K562 (cell line): ENCODE results near the gene BRD7. TPM values are rescaled to one million over a fixed set of nuclear protein-coding genes. Genes with fewer than 3 reads are reported as not detected.

Experiments
- ATAC-seq: fragments of 200-7000 bp; cut with Tn5 transposase; 3 replicates; pipeline ENCODE4 v1.9.1; 2020; ENCODE audit warnings: moderate library complexity
- BruUV-seq: library from RNA; stranded (reverse); fragments of 400-500 nt; replicated peaks from 2 replicates; lab custom pipeline; 2021; lab: Mats Ljungman, UMichigan
- CTCF ChIA-PET: fragments of 300-600 bp; formaldehyde crosslinking; extraction: SDS; loops from one replicate; lab custom pipeline; 2021; ENCODE audit warnings: low intra/inter-chr PET ratio; lab: Yijun Ruan, JAX
- POLR2A ChIA-PET: fragments of 300-600, 350-650 bp; sonication (Branson Sonifier 250); formaldehyde crosslinking; extraction: SDS; loops from one replicate; lab custom pipeline; 2021; ENCODE audit warnings: antibody characterized with exemption, inconsistent platforms; lab: Yijun Ruan, JAX
- DNase-seq, 4 experiments: peaks; one replicate each; pipeline versions ENCODE4 v3.0.0 to v3.0.0-alpha.2; 2011 to 2018; ENCODE audit warnings: low spot score in 3 of 4, mixed read lengths in 3 of 4; ENCODE audit errors: extremely low read depth in 1 of 4
- FAIRE-seq: peaks from 2 replicates; lab custom pipeline; 2011; peaks lifted over from hg19 to GRCh38; lab: Jason Lieb, UNC
- H2AFZ ChIP-seq: 2 replicates; pipeline ENCODE4 v1.6.0; 2011; ENCODE audit warnings: low read depth, low read length, control low read depth, inconsistent platforms
- H3K27ac ChIP-seq: fragments of 200-600 bp; 3 replicates; pipeline ENCODE4 v1.8.0; 2011; ENCODE audit warnings: low read depth, mild to moderate bottlenecking, control low read depth, inconsistent platforms, low read length, moderate library complexity, mixed read lengths; ENCODE audit errors: extremely low read depth
- H3K27me3 ChIP-seq, 2 experiments: fragments of 300-600 bp in 1 of 2; 2 replicates in 1 of 2; 3 replicates in 1 of 2; pipeline versions ENCODE4 v1.6.0 to v1.8.0; 2011; ENCODE audit warnings: inconsistent platforms in 2 of 2, low read length in 2 of 2, mild to moderate bottlenecking in 1 of 2, mixed read lengths in 1 of 2, moderate library complexity in 1 of 2; ENCODE audit not compliant: control insufficient read depth in 2 of 2, insufficient read depth in 2 of 2
- H3K36me3 ChIP-seq: fragments of 300-600 bp; 3 replicates; pipeline ENCODE4 v1.8.0; 2011; ENCODE audit warnings: mild to moderate bottlenecking, low read length, inconsistent platforms; ENCODE audit not compliant: control insufficient read depth, insufficient read depth
- H3K4me1 ChIP-seq, 2 experiments: fragments of 200-600 bp in 1 of 2; replicated peaks in 1 of 2; 2 replicates in 1 of 2; 3 replicates in 1 of 2; pipeline versions ENCODE4 v1.5.1 to v1.8.0; 2011; ENCODE audit warnings: inconsistent platforms in 2 of 2, low read length in 2 of 2, mild to moderate bottlenecking in 1 of 2, mixed read lengths in 1 of 2, moderate library complexity in 1 of 2; ENCODE audit not compliant: control insufficient read depth in 2 of 2, insufficient read depth in 2 of 2
- H3K4me2 ChIP-seq: 2 replicates; pipeline ENCODE4 v1.6.1; 2011; ENCODE audit warnings: low read length, control low read depth, inconsistent platforms, mixed read lengths; ENCODE audit not compliant: insufficient read depth
- H3K4me3 ChIP-seq: fragments of 200-600 bp; sonication (generic), shearing (Covaris generic); 2 replicates; pipeline ENCODE4 v1.5.1; 2016; ENCODE audit warnings: control low read depth, inconsistent platforms
- H3K79me2 ChIP-seq: fragments of 200-600 bp; 3 replicates; pipeline ENCODE4 v1.8.0; 2011; ENCODE audit warnings: low read length, inconsistent platforms; ENCODE audit not compliant: control insufficient read depth, insufficient read depth
- H3K9ac ChIP-seq, 2 experiments: 2 replicates each; pipeline versions ENCODE4 v1.6.0 to v1.6.1; 2011; ENCODE audit warnings: low read depth in 2 of 2, low read length in 2 of 2, control low read depth in 1 of 2, inconsistent platforms in 1 of 2, mild to moderate bottlenecking in 1 of 2, mixed read lengths in 1 of 2; ENCODE audit not compliant: insufficient read depth in 1 of 2
- H3K9me1 ChIP-seq: one replicate; pipeline ENCODE4 v1.6.0; 2011; ENCODE audit warnings: inconsistent platforms, mild to moderate bottlenecking, low read length, moderate library complexity; ENCODE audit not compliant: control insufficient read depth, insufficient read depth
- H3K9me3 ChIP-seq: replicated peaks from 2 replicates; pipeline ENCODE4 v1.5.1; 2011; ENCODE audit warnings: low read depth, low read length, inconsistent platforms; ENCODE audit not compliant: control insufficient read depth, insufficient read depth
- H4K20me1 ChIP-seq: replicated peaks from 2 replicates; pipeline ENCODE4 v1.6.1; 2011; ENCODE audit warnings: low read length, inconsistent platforms, mixed read lengths; ENCODE audit not compliant: control insufficient read depth, insufficient read depth
- ARID1B ChIP-seq: fragments of 450-650 bp; IDR thresholded peaks from 2 replicates; pipeline ENCODE4 v1.6.1; 2016; ENCODE audit warnings: antibody characterized with exemption, mild to moderate bottlenecking, inconsistent platforms
- ATF1 ChIP-seq, 2 experiments: fragments of 450-650 bp in 1 of 2; IDR thresholded peaks; 2 replicates each; pipeline ENCODE4 v1.6.1; 2016; ENCODE audit warnings: missing compliant biosample characterization in 1 of 2, missing genetic modification characterization in 1 of 2
- CBX3 ChIP-seq, 2 experiments: IDR thresholded peaks; 1 replicate in 1 of 2; 2 replicates in 1 of 2; pipeline ENCODE4 v1.6.1; 2012; ENCODE audit warnings: inconsistent platforms in 2 of 2, low read length in 2 of 2, borderline replicate concordance in 1 of 2, control low read depth in 1 of 2
- CREB1 ChIP-seq, 2 experiments: sonication (generic) in 1 of 2; formaldehyde crosslinking in 1 of 2; IDR thresholded peaks; 2 replicates each; pipeline versions ENCODE4 v1.6.1 to v1.8.0; 2012 to 2022; ENCODE audit warnings: inconsistent platforms in 1 of 2, mild to moderate bottlenecking in 1 of 2, missing genetic modification reagents in 1 of 2, moderate library complexity in 1 of 2
- E4F1 ChIP-seq: fragments of 250-450 bp; sonication (Bioruptor Pico); IDR thresholded peaks from 2 replicates; pipeline ENCODE4 v1.5.0; 2021; ENCODE audit warnings: mild to moderate bottlenecking, borderline replicate concordance
- ETV6 ChIP-seq, 3 experiments: fragments of 150-350 bp in 1 of 3; sonication (generic) in 1 of 3; formaldehyde crosslinking in 1 of 3; IDR thresholded peaks; 2 replicates each; pipeline versions ENCODE4 v1.6.1 to v1.8.0; 2014 to 2022; ENCODE audit warnings: borderline replicate concordance in 2 of 3, low read depth in 2 of 3, antibody characterized with exemption in 1 of 3, low read length in 1 of 3, mild to moderate bottlenecking in 1 of 3, missing genetic modification reagents in 1 of 3
- HNRNPLL ChIP-seq: fragments of 200-400 bp; formaldehyde crosslinking; IDR thresholded peaks from 2 replicates; pipeline ENCODE4 v1.6.1; 2017; ENCODE audit warnings: low read length, low read depth, mild to moderate bottlenecking; ENCODE audit not compliant: poor library complexity, severe bottlenecking
- ID3 ChIP-seq, 2 experiments: fragments of 250-450 bp in 1 of 2; fragments of 450-650 bp in 1 of 2; sonication (Bioruptor Pico) in 1 of 2; IDR thresholded peaks; 2 replicates each; pipeline versions ENCODE4 v1.6.1 to v1.8.0; 2016 to 2021; ENCODE audit warnings: mild to moderate bottlenecking in 2 of 2, moderate library complexity in 2 of 2, missing compliant biosample characterization in 1 of 2, missing genetic modification characterization in 1 of 2
- MECOM ChIP-seq: fragments of 250-450 bp; sonication (Bioruptor Pico); IDR thresholded peaks from 2 replicates; pipeline ENCODE4 v1.8.0; 2022; ENCODE audit warnings: inconsistent platforms
- NFIC ChIP-seq: fragments of 450-650 bp; IDR thresholded peaks from 2 replicates; pipeline ENCODE4 v1.6.1; 2017; ENCODE audit warnings: mild to moderate bottlenecking, inconsistent platforms
- SOX6 ChIP-seq: fragments of 450-650 bp; IDR thresholded peaks from 2 replicates; pipeline ENCODE4 v1.6.1; 2014; ENCODE audit warnings: mild to moderate bottlenecking
- ZEB2 ChIP-seq: fragments of 450-650 bp; IDR thresholded peaks from 2 replicates; pipeline ENCODE4 v1.6.1; 2016
- ZNF3 ChIP-seq: fragments of 250-450 bp; sonication (Bioruptor Pico); IDR thresholded peaks from 2 replicates; pipeline ENCODE4 v1.5.0; 2021; ENCODE audit warnings: mild to moderate bottlenecking, moderate library complexity
- ZNF589 ChIP-seq: fragments of 200-800 bp; sonication (Bioruptor generic); IDR thresholded peaks from 2 replicates; pipeline ENCODE4 v1.6.1; 2016; ENCODE audit warnings: low read depth, missing genetic modification characterization, missing compliant biosample characterization
- WGBS: fragments of 100-300 bp; shearing (Covaris generic); methylation state at CpG from one replicate; pipeline ENCODE4 v1.1.6; 2016; ENCODE audit warnings: low coverage, mixed read lengths; ENCODE audit not compliant: insufficient coverage; ENCODE audit errors: missing lambda C conversion rate; 5-methylcytosine and 5-hydroxymethylcytosine counted together
- in situ Hi-C: fragments of 300-500 bp; cut with MboI; formaldehyde crosslinking; loops from 4 replicates; pipeline ENCODE4 v1.15.0; 2018; ENCODE audit warnings: inconsistent platforms, mixed read lengths
- intact Hi-C: fragments of 100-400 bp; cut with micrococcal nuclease; formaldehyde crosslinking; loops from 2 replicates; pipeline ENCODE4 v1.14.2; 2022
- polyA plus RNA-seq, 8 experiments: library from polyadenylated mRNA; depleted of rRNA in 4 of 8; stranded (reverse) in 5 of 8; unstranded in 3 of 8; fragments of >200 nt; fragmentation: Nextera tagmentation in 2 of 8; fragmentation: Illumina TruSeq in 1 of 8; extraction: Ambion mirVana in 2 of 8; extraction: Trizol in 1 of 8; gene quantifications; 2 replicates each; pipeline versions ENCODE4 v1.2.1 to v1.2.3, GENCODE V29; 2011 to 2014; ENCODE audit warnings: inconsistent platforms in 1 of 8, missing spikeins in 1 of 8
- total RNA-seq, 7 experiments: library from RNA; depleted of rRNA in 6 of 7; stranded (reverse); fragments of >200 nt in 6 of 7; fragmentation: Illumina TruSeq in 2 of 7; extraction: Trizol in 2 of 7; gene quantifications; 2 replicates each; pipeline versions ENCODE4 v1.2.1 to v1.2.3, GENCODE V29; 2011 to 2021; ENCODE audit warnings: low replicate concordance in 1 of 7

Gene BRD7
- total and polyA plus RNA-seq, 9 of the 15 experiments (the other 6 are each of a cell fraction or from before 2014, with no cell fraction given) = 20.6 to 101 (median 68.7) TPM

- TF ChIP-seq ID3 (CRISPR knock-in tag; IDR thresholded peaks at IDR 0.05) (no peak), ID3 (tag; IDR thresholded peaks at IDR 0.05) (no peak), ATF1 (CRISPR knock-in tag; IDR thresholded peaks at IDR 0.05) (no peak), ATF1 (tag; IDR thresholded peaks at IDR 0.05) (no peak), NFIC (peak; percentile 96), ZEB2 (peak; percentile 34; the same call in 1 of the 2 replicates)
These were observed 87.9 kb downstream of the BRD7 start (continued) for GRCh38 chr16:50280932-50281331.

GRCh38 chr16:50279504-50279865 is 89.3 kb downstream of the BRD7 start:
- intact Hi-C loops = no loop called here
- Histone ChIP-seq H3K9me1 (peaks cover 12% of the 10 kb centered on the region), H3K27ac (peak overlapping the region; percentile 29; the same call in 2 of the 3 replicates), H3K9ac (no peak overlapping the region), H3K27me3 (no peaks in the 10 kb centered on the region), H3K4me1 (peaks cover 43 to 58% of the 10 kb centered on the region in 2 experiments), H3K4me3 (no peak overlapping the region), H2AFZ (no peak overlapping the region), H3K79me2 (peaks cover 98% of the 10 kb centered on the region), H4K20me1 (peaks cover 37% of the 10 kb centered on the region), H3K9me3 (no peaks in the 10 kb centered on the region), H3K36me3 (peaks cover 54% of the 10 kb centered on the region), H3K4me2 (peak overlapping the region; percentile 31)
- in situ Hi-C loops = no loop called here
- ATAC-seq (no peak), DNase-seq (no peak), FAIRE-seq (no peak)
- WGBS = 6% methylated on average over 2 of the region's 2 CpGs
- no TSS peak for BruUV-seq
- ChIA-PET CTCF (no interaction called here), POLR2A (interaction anchor here (1.0 to 3.8 kb wide), 5 partner anchors 11 to 31 kb away, joined by 3 to 13 read pairs (median 4); no protein-coding TSS in a partner anchor)
- TF ChIP-seq ZNF589 (CRISPR knock-in tag) (0 out of 2 replicates have a peak, but pooled peaks have one; percentile 15), CBX3 (IDR thresholded peaks at IDR 0.05; ENCODE audit: borderline replicate concordance in 1 of 2, low read length in 2 of 2) (no peak), ETV6 (IDR thresholded peaks at IDR 0.05; ENCODE audit: borderline replicate concordance in 1 of 2, low read depth in 2 of 2, low read length in 1 of 2) (0 out of 4 replicates have a peak, but pooled peaks of 1 of the 2 experiments have one; percentile 5), ETV6 (CRISPR knock-in tag; IDR thresholded peaks at IDR 0.05; ENCODE audit: borderline replicate concordance) (no peak), ARID1B (no peak), ZNF3 (0 out of 2 replicates have a peak, but pooled peaks have one; percentile 51), MECOM (CRISPR knock-in tag) (no peak), HNRNPLL (no peak), E4F1 (no peak), CREB1 (IDR thresholded peaks at IDR 0.05) (no peak), CREB1 (CRISPR knock-in tag; IDR thresholded peaks at IDR 0.05) (no peak), SOX6 (0 out of 2 replicates have a peak, but pooled peaks have one; percentile 0)
